NCI-H2196 (cell line): ENCODE results near the gene PHLDB1.
A peak's percentile ranks its signal among the peaks of the same experiment; 100 is the strongest.

ENCODE experiments used
- DNase-seq: peaks from one replicate; lab custom pipeline; 2025; ENCODE audit not compliant: unreplicated experiment; lab: John Stamatoyannopoulos, UW

PHLDB1 gene

GRCh38 chr11:118621784-118622375, 14.5 kb downstream of the PHLDB1 start:
- DNase-seq = no peak

DNA sequence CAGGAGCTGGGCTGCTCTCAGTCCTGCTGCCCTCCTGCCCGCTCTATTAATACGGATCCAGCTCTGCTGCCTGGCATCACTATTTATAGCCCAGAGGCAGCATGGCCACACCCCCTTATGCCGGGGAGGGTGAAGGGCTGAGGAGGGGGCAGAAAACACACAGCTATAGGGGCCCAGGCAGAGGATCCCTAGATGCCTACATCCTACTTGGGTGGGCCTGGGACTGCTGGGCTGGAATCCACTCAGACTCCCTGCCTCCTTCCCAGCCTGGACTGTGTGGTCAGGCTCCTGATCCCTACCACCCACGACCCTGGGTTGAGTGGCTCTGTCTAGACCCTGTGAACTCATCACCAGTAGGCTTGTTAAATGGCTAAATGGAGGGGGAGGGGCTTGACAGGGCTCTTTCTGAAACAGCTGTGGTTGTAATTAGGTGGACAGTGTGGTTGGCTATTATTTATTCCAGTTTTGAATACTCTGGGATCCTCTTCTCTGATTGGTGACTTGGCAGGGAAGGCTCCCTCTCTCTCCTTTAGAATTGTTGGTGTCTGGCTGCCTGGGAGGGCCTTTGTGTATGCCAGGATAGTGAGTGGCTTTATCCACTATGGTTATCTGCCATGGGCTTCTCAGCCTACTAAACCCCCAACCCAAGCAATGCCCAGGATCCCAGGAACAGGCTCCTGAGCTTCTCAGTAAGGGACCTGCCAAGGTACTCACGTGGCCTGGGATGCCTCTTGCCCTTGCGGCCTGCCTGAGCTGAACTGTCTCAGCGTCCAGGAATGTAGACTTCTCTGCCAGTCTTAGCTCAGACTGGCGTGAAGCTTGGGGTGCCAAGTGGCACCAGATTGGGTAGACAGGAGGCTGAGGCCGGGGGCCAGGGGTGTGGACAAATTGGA, 15.2 kb downstream of the PHLDB1 start:
- DNase-seq = peak; percentile 87

DNA sequence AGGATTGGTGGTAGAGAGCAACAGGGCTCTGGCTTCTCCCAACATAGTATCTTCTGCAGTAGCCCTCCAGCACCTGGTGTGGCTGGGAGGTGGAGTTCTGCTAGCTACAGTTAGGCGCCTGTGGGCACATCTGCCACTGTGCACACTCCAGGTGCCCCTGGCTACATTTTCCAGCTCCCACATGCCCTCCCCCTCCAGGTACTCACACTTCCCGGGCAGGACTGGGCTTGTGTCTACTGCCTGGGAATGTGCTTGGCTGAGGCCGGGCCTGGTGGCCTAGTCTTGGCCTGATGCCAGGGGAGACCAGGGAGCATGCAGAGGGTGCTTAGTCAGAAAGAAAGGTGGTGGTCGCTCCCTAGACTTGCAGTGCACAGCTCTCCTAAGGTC, 15.8 kb downstream of the PHLDB1 start:
- peak; percentile 88 for DNase-seq

- DNase-seq = peak; percentile 68
Observed at GRCh38 chr11:118625036-118625690, 17.7 kb downstream of the PHLDB1 start.

GRCh38 chr11:118625976-118626375, 18.6 kb downstream of the PHLDB1 start:
- DNase-seq = peak; percentile 49

GRCh38 chr11:118627566-118627965, 20.2 kb downstream of the PHLDB1 start:
- no peak for DNase-seq

GRCh38 chr11:118628031-118628430, 20.6 kb downstream of the PHLDB1 start:
- no peak for DNase-seq

DNA sequence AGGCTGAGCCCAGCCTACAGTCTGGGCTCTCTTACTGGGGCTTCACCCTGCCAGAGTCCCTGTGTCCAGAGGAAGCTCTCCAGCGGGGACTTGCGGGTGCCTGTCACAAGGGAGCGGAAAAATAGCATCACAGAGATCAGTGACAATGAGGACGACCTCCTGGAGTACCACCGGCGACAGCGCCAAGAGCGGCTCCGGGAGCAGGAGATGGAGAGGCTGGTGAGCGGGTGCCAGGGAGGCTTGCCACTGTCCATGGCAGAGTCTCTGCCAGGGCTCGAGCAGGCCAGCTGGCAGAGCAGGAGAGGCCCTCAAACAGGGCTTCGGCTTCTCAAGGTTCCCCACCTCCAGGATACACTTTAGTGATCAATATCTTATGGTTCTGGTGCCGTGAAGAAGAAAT, 21.0 kb downstream of the PHLDB1 start:
- no peak for DNase-seq

- no peak for DNase-seq
Observed at GRCh38 chr11:118628861-118629549, 21.6 kb downstream of the PHLDB1 start.

DNA sequence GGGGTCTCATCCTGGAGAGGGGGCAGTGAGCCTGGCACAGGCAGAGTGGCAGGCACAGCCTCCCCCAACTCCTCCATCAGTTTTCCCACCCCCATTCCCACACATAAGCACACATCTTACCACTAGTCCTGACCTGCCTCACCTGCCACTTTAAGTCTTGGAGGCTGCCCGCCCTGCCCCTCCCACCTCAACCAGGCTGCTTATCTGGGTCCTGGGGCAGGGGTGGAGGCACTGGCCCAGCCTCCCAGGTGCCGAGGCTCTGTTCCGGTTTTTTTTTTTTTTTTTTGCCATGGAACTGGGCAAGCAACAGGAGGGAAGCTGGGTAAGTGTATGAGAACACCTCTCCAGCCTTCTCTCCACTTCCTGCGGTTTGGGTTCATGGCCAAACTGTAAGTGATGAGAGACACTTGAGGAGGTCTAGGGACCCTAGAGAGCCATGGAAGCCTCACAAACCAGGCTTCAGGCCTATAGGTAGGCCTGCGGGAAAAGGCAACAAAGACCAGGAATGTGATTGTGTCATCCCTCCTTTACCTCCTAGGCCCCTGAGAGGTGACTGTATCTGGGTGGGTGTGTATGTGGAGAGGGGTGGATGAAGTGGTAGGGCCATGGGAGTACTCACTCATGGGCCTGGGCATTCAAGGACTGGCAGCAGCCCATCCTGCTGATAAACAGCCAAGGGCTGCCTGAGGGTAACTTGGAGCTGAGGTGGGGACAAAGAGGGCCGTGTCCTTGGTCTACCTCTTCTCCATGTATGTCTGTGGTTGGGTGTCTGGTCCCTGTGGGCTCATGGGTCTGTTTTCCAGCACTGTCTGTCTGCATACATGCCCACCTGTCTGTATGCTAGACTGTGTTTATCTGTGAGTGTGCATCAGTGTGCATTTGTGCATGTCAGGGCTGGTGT, 22.6 kb downstream of the PHLDB1 start:
- DNase-seq = no peak

DNA sequence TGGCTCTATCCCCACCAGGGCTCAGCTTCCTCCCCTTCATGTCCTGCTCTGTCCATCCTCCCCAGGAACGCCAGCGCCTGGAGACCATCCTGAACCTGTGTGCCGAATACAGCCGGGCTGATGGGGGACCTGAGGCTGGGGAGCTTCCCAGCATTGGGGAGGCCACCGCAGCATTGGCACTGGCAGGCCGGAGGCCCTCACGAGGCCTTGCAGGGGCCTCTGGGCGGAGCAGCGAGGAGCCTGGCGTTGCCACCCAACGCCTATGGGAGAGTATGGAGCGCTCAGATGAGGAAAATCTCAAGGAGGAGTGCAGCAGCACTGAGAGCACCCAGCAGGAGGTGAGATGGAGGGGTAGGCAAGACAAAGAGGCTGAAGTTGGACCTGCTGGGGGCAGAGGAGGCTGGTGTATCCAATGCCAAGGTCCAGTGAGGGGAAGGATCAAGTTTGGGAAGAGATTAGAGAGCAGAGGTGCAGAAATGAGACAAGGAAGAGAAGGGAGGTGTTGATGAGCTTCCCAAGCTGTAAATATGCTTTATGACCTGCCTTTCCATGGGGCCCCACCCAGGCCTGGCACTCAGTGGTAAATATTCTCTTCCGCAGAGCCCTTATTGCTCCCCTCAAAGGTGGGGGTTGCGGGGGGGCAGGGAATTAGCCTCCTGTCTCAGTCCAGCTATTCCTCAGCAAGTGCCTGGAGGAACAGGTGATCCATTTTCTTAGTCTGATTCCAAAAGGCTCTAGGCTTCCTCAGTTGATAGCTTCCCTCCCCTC, 23.9 kb downstream of the PHLDB1 start:
- no peak for DNase-seq

GRCh38 chr11:118632577-118633318, 25.3 kb downstream of the PHLDB1 start:
- DNase-seq = no peak

DNA sequence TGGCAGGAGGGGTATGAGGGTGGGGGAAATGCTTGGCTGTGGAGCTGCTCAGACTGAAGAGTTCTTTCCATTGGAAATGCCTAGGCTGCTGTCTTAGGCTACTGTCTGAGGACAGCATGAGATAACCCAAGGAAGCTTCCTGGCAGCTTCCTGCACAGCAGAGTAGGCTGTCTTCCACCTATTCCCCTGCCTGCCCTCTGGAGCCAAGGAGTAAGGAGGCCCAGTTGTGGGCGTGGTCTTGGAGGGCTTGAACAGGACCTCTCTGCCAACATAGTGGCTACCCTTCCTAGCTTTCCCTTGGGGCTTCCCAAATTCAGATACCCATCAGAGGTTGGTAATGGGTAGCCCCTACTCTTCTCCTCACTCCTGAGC, 25.9 kb downstream of the PHLDB1 start:
- no peak for DNase-seq

DNA sequence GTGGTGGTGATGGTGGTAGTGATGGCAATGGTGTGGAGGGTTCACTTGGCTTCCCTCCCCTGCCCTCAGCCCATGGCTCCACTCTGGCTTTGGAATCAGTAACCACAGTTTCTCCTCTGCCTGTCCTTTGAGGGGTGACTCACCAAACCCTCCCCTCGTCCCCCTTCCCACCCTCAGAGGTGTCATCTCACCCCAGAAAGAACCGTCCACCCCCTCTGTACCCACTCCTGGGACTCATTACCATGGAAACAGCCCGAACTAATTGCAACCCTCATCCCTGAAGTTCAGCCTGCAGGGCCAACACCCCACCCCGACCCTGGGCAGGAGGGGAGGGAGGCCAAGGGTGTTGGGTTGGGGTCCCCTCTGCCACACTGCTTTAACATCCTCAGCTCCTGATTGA, 26.6 kb downstream of the PHLDB1 start:
- no peak for DNase-seq

DNA sequence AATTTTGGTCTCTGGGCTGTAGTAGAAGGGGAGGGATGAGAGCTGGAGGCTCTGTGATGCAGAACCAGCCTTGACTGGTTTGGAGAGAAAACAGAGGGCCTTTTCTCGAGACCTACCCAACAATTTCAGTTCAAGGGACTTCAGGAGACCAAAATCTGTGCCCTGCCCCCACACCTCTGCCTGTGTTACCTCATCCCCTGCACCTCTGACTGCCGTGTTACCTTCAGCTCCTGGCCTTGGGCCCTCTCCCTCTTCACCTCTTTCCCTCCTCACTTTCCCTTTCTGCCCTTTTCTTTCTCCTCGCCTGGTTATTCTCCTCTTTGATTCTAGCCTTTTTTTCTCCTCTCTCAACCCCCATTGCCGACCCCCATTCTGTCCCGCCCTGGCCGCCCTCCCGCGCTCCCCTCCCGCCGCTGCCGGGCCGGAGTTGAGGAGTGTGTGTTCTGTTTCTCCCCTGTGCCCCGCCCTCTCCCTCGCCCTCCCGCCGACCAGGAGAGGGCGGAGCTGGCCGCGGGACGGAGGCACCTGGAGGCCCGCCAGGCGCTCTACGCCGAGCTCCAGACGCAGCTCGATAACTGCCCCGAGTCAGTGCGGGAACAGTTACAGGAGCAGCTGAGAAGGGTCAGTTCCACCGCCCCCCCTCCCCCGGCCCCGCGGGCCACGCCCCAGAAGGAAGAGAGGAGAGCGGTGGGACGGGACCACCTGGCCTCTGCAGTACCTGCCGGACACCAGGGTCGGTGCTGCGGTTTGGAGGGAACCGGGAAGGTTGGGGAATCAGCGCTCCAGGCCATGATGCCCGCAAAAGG, 27.2 kb downstream of the PHLDB1 start:
- peak; percentile 93 for DNase-seq

GRCh38 chr11:118635237-118635591, 27.8 kb downstream of the PHLDB1 start:
- DNase-seq = no peak

DNA sequence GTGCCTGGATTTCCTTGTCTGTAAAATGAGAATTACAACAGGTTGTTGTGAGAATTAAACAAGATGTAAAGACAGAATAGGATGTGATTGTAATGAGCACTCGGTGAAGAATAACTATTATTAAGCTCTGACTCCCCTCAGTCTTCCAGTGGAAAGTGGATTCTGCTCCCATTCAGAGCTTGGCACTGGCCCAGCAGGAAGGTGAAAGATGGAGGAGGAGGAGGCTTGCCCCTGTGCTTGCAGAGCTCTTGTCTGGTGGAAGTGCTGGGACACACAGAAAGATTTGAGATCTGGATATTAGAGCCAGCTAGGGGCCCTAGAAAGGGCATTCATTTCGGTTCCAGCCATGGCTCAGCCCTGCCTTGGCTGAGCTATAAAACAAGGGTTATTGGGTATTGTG, 28.2 kb downstream of the PHLDB1 start:
- peak; percentile 36 for DNase-seq

DNA sequence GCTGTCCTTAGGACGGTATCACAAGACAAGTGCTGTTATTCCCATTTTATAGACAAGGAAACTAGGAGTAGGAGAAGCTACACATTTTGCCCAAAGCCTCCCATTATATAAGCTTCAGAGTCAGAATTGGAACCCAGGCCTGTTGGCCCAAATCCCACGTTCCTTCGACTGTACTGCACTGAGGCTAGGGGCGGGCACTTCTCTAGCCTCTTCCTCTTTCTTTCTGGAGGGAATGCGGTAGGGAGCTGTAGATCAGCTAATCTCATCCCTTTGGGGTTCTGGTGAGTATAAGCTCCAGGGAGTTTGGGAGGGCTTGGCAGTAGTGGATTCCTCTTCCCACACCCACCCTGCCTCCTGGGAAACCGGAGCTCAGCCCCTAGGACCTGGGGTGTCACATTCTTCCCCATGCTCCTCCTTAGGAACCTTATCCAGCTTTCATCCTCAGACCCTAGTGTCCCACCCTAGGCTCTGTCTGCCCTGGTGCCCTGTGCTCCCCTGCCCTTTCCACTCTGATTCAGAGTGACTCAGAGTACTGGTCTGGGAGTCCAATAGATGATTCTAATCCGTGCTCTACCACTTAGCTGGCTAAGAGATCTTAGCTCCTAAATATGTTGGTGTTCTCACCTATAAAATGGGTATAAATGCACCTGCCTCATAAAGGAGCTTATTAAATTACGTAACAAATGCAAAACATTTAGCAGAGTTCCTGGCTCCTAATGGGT, 29.3 kb downstream of the PHLDB1 start:
- no peak for DNase-seq
